WI38 (cell line): Measurements from ENCODE around the gene IGFBP5.
A peak's percentile ranks its signal among the peaks of the same experiment; 100 is the strongest.

Experiments
- H3K4me3 ChIP-seq: 2 replicates; pipeline ENCODE4 v1.5.1; 2011; ENCODE audit warnings: low read depth, mild to moderate bottlenecking, control low read depth, low read length
- TF ChIP-seq, protein P1 (sequence below): IDR thresholded peaks from 2 replicates; pipeline ENCODE4 v1.5.1; 2012; ENCODE audit warnings: low read depth, mild to moderate bottlenecking, control low read depth, low read length

IGFBP5 gene

DNA sequence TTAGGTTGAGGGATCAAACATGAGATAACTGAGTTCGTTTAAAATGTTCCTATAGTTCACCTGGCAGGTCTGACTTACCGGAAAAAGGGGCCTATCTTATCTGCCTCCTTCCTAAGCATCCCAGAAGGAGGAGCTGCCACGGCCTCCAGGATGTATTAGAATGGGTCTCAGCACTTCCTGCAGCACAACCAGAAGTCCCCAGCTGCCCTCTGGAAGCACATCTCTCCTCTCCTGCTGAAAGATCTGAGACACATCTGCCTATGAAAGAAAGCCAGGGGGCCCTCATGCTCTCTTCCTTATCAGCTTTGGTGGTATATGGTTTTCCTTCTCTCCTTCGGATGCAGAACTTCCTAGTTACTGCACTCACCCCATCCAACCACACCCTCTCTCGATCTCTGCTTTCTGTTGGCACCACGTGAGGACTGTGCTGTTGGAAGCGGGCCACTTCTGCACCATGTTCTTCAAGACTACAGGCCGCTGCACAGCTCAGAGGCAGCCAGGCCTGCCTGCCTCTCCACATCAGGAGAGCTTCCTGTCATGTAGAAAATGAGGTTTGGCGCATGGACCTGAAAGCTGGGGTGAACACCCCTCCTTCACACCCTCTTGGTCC is 6.5 kb downstream of the IGFBP5 start:
- TF ChIP-seq, protein P1, sequence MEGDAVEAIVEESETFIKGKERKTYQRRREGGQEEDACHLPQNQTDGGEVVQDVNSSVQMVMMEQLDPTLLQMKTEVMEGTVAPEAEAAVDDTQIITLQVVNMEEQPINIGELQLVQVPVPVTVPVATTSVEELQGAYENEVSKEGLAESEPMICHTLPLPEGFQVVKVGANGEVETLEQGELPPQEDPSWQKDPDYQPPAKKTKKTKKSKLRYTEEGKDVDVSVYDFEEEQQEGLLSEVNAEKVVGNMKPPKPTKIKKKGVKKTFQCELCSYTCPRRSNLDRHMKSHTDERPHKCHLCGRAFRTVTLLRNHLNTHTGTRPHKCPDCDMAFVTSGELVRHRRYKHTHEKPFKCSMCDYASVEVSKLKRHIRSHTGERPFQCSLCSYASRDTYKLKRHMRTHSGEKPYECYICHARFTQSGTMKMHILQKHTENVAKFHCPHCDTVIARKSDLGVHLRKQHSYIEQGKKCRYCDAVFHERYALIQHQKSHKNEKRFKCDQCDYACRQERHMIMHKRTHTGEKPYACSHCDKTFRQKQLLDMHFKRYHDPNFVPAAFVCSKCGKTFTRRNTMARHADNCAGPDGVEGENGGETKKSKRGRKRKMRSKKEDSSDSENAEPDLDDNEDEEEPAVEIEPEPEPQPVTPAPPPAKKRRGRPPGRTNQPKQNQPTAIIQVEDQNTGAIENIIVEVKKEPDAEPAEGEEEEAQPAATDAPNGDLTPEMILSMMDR: no peak
- H3K4me3 ChIP-seq: no peak overlapping the region

DNA sequence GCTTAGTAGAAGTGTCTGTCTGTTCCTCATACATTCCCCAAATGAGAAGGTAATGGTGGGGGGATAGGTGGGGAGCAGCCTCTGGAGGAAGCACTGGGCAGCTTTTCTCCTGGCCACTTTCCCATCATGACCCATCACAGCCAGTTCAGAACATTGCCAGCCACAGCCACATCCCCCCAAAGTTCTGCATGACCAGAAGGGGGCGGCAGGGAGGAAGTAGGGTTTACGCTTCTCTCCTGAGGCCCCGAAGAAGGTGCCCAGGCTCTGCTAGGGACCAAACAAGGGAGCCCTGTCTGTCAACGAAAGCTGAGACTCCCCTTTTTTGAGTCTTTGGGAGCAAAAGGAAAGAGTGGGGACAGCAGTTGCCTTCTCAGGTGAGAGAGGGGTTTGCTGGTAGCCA is 7.7 kb downstream of the IGFBP5 start:
- H3K4me3 ChIP-seq: no peak overlapping the region
- TF ChIP-seq, protein P1: peak; percentile 48; the same call in 1 of the 2 replicates

DNA sequence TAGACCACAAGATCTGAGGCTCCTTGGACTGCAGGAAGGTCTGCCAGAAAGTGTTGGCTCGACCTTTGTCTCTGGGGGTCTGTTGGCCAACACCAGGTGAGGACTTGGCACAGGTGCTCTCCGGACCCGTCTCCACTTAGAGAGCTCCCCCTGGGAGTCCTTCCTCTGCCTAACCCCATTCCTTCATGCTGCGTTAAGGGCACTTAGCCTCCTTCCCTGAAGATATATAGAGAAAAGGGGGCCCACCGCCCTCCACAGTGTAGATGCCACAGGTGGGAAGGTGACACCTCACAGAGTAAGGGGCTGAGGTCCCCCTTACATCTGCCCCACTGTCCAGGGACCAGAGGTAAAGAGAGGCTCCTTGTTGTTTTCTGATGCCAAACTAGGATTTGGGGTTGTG is 8.2 kb downstream of the IGFBP5 start:
- H3K4me3 ChIP-seq: no peak overlapping the region
- TF ChIP-seq, protein P1: no peak

GRCh38 chr2:216685327-216685875 is 9.9 kb downstream of the IGFBP5 start:
- no peak overlapping the region for H3K4me3 ChIP-seq
- TF ChIP-seq, protein P1: no peak

GRCh38 chr2:216683846-216684245 is 11.5 kb downstream of the IGFBP5 start:
- H3K4me3 ChIP-seq: no peak overlapping the region
- TF ChIP-seq, protein P1: no peak

- TF ChIP-seq, protein P1: no peak
- no peak overlapping the region for H3K4me3 ChIP-seq
These were observed 13.7 kb downstream of the IGFBP5 start for GRCh38 chr2:216681683-216682082.

DNA sequence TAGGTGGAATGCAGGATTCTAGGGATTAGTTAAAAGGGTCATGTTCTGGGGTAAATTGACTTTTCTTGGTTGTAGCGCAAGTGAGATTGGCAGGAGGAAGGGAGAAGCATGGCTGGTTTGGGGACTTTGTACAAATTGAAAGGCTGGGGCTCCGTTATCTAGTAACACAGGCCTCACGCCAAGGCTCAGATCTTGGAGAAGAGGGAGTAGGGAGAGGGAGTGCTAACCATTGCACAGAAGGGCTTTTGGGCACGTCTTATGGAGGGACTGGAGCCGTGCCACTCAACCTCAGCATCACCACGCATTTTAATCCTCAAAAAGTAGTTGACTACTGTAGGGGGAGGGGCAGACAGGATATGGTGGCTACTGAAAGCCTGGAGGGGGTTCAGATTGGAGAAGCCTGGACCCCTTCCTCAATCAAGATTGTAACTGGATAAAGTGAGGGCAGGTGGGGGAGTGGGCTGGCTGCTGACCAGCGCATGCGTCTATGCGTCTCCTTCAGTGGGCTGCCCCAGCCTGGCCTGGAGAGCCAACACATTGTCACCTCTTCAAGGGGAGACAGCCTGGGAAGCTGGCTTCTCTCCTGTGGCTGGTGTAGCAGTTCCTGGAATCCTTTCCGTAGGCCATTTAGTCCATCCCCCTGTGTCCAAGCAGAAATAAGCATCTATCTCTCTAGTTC is 14.3 kb downstream of the IGFBP5 start:
- no peak overlapping the region for H3K4me3 ChIP-seq
- TF ChIP-seq, protein P1: no peak
